NCI-H2081 treated with DMSO at 0.1 percent for 48 hours (cell line): ENCODE measurements around the gene BCORL1.

Experiments
- DNase-seq: peaks from one replicate; lab custom pipeline; 2025; lab: John Stamatoyannopoulos, UW

Gene BCORL1

DNA sequence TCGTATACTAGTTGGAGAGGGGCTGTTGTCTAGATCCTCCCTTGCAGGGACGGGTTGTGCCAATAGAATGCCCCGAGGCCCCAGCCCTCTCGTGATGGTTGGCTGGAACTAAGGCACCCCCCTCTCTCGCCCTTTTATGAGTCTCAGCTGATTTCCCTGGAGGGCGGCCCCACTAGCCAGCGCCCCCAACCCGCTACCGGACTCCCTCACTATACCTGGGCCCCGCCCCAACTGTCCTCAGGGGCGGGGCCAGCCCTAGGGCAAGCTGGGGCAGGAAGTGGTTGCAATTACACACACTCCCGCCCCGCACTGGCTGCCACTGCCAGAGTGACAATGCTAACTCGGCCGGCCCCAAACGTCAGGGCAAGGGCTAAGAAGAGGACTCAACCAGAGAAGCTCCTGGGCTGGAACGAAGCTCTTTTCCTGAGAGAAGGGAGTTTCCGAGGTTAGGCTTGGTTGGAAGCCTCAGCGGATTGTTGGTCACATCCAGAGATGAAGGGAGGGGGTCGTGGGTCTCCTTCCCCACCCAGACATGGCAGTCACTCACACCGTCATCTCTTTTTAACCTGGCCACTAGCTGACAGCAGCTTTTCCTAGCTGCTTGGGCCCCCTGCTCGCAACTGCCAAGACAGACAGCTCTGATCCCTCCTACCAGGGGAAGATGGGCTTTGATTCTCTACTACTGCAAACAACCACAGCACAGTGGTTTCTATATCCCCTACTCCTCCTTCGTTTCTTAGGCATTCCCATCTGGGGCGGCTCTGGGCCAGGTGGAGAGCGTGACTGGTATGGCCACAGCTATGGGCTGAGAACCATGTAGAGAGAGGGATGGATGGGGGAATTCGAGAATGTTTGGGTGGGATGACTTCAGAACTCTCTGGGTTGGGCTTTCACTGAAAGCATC lies 21.0 kb upstream of the BCORL1 start:
- DNase-seq, result no peak

GRCh38 chrX:129963729-129964128 lies 18.7 kb upstream of the BCORL1 start:
- no peak for DNase-seq

- no peak for DNase-seq
These were observed 17.3 kb upstream of the BCORL1 start for GRCh38 chrX:129965166-129965565.

DNA sequence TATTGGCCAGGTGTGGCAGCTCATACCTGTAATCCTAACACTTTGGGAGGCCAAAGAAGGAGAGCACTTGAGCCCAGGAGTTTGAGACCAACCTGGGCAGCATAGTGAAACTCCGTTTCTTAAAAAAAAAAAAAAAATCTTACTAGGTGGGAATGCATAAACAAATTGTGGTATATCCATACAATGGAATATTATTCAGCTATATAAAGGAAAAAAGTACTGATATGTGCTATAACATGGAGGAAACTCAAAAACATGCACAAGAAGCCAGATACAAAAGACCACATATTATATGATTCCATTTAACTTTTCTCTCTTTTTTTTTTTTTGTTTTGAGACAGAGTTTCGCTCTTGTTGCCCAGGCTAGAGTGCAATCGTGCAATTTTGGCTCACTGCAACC lies 13.5 kb upstream of the BCORL1 start:
- no peak for DNase-seq

DNA sequence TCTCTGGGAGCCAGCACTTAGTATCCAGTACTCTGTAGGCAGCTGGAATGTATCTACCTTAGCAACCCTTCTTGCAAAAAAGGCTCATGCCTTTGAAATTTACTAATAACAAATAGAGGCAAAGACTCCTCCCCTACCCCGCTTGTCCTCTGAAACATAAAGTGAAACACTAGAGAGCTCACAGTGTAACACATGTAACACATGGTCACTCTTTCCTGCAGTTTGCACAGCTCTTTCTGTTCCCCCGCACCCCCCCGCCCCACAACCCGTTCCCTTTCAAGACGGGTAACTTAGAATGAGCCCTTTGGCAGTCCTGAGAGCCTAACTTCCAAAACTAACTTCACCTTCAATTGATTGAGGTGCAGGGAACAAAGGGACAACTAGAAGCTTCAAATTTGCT lies 6.0 kb upstream of the BCORL1 start:
- no peak for DNase-seq

GRCh38 chrX:129979207-129979920 lies 3.1 kb upstream of the BCORL1 start:
- DNase-seq, result no peak

- no peak for DNase-seq
These were observed 2.4 kb upstream of the BCORL1 start for GRCh38 chrX:129980001-129980401.

GRCh38 chrX:129980540-129981199 lies 1.8 kb upstream of the BCORL1 start:
- no peak for DNase-seq

- no peak for DNase-seq
These were observed 1.3 kb upstream of the BCORL1 start for GRCh38 chrX:129981200-129981553.

- no peak for DNase-seq
These were observed 609 bp upstream of the BCORL1 start for GRCh38 chrX:129981752-129982299.

- no peak for DNase-seq
These were observed 1.2 kb downstream of the BCORL1 start for GRCh38 chrX:129983575-129984110.

- no peak for DNase-seq
These were observed 1.9 kb downstream of the BCORL1 start for GRCh38 chrX:129984111-129984958.

- no peak for DNase-seq
These were observed 5.4 kb downstream of the BCORL1 start for GRCh38 chrX:129987871-129988270.

DNA sequence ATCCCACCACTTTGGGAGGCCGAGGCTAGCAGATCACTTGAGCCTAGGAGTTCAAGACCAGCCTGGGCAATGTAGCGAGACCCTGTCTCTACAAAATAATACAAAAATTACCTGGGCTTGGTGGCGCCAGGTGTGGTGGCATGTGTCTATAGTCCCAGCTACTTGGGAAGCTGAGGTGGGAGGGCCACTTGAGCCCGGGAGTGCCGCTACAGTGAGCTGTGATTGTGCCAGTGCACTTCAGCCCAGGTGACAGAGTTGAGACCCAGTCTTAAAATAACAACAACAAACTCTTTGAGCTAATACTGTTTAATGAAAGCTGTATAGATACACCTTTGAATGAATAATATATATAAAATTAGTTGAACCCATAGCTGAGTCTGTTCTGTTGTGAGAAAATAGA lies 9.7 kb downstream of the BCORL1 start:
- no peak for DNase-seq

DNA sequence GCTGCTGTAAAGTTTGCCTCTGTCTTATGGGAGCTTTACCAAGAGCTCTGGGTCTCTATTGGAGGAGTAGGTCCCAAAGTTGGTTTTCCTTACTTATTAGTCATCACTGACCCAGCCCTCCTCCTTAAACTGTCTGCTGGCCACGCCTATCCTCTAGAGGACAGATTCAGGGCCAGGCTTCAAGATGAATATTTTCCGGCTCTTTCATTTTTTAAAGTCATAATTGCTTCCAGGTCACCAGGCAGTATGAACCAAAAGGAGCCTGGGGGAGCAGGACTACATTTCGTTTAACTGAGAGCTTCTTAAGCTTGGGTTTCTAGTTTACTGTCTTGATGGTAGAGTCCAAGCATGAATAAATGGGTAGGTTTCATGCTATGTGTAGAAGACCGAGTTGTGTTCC lies 13.7 kb downstream of the BCORL1 start:
- DNase-seq, result no peak

DNA sequence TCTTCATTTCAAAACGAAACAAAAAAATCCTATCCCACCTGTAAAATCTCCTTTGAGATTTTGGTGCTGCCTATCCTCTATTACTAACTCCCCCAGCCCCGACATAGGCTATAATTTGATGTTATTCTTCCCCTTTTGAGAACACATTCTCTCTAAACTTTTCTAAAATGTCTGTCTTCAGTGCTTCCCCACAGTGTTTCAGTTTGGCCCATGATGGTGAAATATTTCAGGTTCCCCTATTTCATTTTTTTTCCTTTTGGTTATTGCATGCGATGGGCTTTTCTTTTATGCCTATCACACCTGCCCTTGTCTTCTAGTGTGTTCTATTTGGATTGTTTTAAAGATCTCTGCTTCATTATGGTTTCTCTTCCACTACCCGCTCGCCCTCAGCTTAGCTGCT lies 14.7 kb downstream of the BCORL1 start:
- no peak for DNase-seq

DNA sequence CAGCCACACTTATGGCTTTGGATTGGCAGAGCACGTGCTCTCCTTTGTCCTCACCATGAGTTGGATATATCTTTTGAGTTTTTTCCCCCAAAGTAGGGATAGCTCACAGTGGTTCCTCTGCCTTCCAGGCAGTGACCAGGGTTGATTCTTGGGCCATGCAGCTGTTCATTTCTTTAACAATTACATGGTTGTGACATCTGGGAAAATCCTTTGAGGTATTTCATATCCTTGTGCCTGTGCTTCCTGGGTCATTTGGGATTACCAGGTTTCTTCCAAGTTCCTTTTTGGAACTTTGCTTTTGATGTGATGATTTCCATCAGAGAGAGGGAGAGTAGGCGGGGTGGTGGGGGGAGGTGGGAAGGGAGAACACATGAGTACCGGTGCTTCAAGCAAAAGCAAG lies 15.6 kb downstream of the BCORL1 start:
- no peak for DNase-seq

DNA sequence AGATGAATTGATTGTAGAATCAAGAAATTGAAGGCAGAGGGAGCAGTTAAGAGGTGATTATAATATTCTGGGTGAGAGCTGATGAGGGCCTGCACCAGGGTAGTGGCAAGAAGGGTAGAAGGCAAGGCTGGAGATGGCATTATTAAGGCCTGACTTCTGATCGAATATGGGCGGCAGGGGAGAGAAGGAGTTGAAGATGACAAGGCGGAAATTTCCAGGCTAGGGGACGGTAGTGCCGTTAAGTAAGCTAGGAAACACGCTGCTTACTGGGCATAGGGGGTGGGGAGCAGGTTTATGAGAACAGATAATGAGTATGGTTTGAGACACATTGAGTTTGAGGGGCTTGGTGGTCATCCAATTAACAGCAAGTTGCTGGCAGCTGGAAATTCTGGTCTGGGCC lies 19.5 kb downstream of the BCORL1 start:
- DNase-seq, result no peak

DNA sequence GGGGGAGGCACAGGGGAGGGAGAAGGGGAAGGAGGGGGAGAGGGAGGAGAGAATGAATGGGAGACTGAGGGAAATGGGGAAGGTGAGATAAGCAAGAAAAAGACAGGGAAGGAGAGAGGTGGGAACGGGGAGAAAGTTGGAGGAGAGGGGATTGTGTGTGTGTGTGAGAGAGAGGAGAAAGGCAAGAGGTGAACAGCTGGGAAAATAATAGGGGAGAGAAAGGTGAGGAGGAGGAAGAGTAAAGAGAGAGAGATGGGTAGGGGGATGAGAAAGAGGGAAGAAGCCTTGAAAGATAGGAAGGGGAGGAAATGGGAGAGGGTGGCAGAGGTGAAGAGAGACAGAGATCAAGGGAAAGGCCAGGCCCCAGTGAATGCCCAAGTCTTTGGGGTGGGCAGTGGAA lies 20.1 kb downstream of the BCORL1 start:
- DNase-seq, result no peak

DNA sequence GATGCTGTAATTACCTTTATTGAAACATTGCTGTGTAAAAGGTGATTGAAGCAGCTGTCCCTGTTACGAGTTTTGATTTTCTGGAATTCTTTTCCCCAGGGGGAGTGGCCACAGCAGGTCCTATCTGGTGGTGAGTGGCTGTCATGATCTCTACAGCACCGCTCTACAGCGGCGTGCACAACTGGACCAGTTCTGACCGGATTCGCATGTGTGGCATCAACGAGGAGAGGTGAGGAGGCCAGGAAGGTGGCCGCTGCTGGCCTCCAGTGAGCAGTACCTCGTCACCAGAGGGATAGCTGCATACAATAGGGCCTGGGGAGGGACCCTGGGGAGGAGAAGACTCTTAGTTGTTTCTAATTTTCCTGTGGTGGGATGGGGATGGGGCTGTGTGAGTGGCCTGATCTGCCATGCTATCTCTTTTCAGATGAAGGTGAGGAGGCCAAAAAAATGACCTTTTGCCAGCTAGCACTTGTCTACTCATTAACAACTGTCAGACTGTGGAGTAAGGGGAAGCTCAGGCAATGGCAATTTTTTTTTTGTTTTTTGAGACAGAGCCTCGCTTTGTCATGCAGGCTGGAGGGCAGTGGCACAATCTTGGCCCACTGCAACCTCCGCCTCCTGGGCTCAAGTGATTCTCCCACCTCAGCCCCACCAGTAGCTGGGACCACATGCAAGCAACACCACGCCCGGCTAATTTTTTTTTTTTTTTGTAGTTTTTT lies 22.8 kb downstream of the BCORL1 start:
- no peak for DNase-seq
